Suprapubic skin (tissue), 3 donors: ENCODE results near the gene MRPS15.

Experiments used
- POLR2AphosphoS5 ChIP-seq, 3 donors: sonication (generic); formaldehyde crosslinking; IDR thresholded peaks; one replicate each; pipeline ENCODE4 v1.6.1; 2017; ENCODE audit warnings: antibody characterized with exemption in 3 of 3
- TF ChIP-seq, protein P1 (sequence below), 2 donors: fragments of 200-600 bp in 1 of 2; fragments of 450-650 bp in 1 of 2; sonication (generic) in 1 of 2; IDR thresholded peaks; one replicate each; pipeline ENCODE4 v1.5.1; 2016 to 2019; ENCODE audit warnings: antibody characterized with exemption in 2 of 2, mild to moderate bottlenecking in 1 of 2, moderate library complexity in 1 of 2

DNA sequence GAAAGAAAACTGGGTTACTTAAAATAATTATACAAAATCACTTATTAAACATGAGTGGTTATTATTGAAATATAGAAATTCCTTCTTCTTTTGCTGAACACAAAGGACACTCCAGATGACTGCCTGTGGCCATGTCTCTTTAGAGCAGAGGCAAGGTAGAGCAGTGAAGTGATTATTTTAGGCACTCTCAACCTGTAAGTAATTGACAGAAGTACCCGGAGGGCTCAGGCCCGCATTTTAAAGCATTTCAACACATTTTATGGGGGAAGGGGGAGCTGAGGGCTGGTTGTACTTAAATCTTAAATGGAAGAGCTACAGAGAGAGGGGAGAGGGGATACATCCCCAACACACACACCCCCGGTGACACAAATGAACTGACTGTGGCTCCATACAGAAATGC is 24.1 kb downstream of the MRPS15 start:
- TF ChIP-seq, protein P1, sequence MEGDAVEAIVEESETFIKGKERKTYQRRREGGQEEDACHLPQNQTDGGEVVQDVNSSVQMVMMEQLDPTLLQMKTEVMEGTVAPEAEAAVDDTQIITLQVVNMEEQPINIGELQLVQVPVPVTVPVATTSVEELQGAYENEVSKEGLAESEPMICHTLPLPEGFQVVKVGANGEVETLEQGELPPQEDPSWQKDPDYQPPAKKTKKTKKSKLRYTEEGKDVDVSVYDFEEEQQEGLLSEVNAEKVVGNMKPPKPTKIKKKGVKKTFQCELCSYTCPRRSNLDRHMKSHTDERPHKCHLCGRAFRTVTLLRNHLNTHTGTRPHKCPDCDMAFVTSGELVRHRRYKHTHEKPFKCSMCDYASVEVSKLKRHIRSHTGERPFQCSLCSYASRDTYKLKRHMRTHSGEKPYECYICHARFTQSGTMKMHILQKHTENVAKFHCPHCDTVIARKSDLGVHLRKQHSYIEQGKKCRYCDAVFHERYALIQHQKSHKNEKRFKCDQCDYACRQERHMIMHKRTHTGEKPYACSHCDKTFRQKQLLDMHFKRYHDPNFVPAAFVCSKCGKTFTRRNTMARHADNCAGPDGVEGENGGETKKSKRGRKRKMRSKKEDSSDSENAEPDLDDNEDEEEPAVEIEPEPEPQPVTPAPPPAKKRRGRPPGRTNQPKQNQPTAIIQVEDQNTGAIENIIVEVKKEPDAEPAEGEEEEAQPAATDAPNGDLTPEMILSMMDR (IDR thresholded peaks at IDR 0.05) = no peak
- no peak for TF ChIP-seq POLR2AphosphoS5 (IDR thresholded peaks at IDR 0.05)
